HG02623 (cell line): ENCODE measurements around the gene BCL10.
"Not testable (repeated sequence)": the region's sequence is repeated elsewhere in the genome, so short reads cannot be mapped to it uniquely, and the experiment has no call there.

Experiments
- ATAC-seq: cut with Tn5 transposase; IDR thresholded peaks from one replicate; pipeline ENCODE4 v1.9.1; 2021; ENCODE audit warnings: moderate library complexity; ENCODE audit not compliant: unreplicated experiment

BCL10 gene

DNA sequence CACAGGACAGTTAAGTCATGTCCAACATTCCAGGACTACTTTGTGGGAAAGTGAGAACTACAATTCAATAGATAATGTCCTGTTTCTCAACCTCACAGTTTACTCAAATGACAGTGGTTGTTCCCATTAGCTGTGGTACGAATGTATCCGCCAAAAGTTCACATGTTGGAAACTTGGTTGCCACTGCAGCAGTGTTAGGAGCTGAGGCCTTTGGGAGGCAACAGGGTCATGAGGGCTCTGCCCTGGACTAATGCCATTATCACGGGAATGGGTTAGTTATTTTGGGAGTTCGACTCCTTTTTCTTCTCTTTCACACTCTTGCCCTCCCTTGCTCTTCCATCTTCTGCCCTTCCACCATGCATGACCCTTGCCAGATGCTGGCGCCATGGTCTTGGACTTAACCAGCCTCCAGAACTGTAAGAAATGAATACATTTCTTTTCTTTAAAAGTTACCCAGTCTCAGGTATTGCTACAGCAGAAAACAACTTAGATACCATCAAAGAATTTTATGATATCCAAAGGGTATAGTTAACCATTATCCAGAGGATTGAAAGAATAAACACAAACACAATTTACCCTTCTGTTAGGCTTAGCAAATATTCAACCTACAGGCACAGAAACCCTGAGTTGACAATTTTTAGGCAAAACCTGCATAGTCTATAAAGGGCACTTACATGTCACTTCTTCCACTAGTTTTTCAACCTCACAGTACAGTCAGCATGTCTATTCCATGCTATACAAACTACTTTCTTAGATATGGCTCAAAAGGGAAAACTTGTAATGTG is 7.4 kb downstream of the BCL10 start:
- no peak for ATAC-seq

DNA sequence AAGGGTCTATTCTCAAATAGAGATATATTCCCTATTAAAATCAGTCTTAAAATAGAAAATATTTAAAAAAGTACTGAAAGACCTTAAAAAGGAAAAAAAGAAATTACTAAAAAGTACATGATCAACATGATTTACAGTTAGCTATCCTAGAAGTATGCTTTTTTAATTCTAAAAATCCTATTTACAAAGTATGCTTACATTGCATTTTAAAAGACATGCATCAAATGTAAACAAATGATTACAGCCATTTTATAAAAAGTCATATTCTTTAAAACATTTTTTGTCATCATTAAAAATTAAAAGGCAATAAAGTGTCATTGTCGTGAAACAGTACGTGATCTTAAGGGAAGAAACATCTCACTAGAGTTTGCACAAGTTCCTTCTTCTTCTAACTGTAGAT is 9.1 kb downstream of the BCL10 start:
- ATAC-seq: no peak

DNA sequence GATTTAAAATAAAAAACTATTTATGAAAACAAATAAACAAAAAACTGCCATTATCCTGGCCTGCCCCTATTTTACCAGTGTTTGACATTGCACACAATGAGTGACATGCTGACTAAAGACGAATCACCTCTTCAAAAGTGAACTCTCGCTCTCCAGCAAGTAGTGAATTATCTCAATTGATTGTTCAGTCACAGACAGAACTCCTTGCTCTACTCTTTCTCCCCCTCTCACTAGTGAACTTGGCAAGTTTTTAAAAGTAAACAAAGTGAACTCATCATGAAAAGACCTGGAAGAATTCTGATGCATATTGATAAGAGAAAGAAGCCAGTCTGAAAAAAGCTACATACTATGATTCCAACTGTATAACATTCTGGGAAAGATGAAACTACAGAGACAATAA is 12.3 kb downstream of the BCL10 start:
- ATAC-seq: no peak

DNA sequence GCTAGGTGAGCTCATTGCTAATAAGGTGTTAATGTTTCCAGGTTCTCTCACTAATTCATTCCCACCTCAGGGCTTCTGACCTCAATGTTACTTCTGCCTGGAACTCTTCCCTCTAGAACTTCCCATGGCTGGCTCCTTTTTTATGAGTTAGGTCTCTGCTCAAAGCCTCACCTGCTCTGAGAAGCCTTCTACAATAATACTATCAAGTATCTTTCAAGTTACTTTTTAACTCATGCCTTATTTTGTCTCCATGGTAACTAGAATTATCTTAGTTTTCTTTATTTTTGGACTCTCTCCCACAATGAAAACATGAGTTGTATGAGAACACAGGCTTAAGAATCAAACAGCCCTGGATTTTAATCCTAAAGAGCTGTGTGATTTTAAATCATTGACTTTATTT is 13.4 kb downstream of the BCL10 start:
- no peak for ATAC-seq

DNA sequence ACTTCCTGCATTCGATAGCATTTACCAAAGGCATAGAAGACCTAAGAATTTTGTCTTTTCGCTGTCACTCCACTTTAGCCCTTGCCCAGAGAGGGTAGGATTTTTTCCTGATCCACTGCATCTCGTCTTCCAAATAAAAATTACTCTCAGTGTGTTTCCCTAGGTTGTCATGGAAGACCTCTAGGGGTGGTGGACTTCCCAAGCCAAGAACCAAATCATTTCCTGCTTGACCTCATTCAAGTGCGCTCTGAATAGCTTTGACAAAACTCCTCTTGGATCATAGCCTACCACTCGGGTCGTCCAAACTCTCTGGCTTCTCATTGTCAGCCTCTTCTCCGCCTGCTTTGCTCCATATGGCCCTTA is 16.5 kb downstream of the BCL10 start:
- no peak for ATAC-seq

DNA sequence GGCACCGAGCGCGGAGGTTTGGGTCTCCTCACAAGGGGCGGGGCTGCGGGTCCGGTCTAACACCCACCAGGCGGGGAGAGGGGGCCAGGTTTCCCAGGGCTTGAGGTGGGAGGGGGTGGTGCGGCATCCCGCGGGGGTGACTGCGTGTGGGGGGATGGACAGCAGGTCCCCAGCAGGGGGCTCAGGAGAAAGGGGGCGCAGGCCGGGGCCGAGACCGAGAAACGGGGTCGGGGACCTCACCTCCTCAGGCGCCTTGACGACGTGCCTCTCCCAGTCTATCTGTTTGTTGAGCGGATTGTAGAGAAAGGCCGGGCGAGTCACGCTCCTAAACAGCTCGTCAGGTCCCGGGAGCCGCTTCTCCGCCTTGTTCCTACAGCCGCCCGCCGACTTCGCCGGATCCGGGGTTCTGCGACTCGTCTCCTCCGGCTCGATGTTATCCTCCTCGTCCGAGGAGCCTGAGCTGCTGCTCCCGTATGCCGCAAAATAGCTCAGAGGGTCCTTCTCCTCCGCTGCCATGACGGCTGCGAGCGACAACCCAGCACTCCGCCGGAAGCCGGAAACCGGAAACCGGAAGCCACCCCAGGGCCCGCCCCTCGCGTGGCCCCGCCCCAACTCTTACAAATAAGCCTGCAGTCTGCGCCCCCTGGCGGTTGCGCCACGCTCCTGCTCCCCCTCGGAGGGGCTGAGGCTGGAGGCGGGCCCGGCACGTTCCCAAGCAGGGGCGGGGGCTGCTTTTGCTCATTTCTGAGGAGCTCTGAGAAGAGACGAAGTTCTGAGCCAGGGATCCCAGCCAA is 17.1 kb downstream of the BCL10 start, which contains the start of gene C1orf52:
TSS of gene C1orf52 (minus strand) at position 545 of the 794 bp plus-strand sequence. CDS start at position 516, 29 bp downstream.
- ATAC-seq: peak; percentile 97

DNA sequence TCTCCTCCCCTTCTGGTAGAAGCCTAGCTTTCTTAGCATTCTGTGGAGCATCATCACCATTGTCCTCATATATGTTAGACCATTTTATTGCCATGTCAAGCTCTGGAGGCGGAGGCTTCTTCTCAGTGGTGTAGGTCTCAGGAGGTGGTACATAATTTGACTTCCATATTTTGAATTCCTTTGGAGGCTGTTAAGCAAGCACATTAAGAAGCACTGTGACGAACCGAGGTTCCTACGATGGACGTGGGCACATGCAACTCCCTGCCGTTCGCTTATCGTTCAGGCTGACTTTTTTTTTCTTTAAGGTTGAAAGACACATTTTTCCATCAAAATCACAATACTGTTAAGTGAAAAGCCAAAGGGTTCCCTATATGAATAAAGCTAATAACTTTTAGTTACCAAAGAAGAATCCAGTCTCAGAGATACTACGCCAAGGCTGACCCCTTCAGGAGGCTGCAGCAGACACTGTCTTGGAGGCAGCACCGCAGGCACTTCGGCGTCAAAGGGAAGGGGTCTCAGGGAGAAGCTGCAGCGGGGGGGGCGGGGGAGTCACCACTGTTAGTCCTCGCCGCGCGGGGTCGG is 17.8 kb downstream of the BCL10 start:
- ATAC-seq: no peak

DNA sequence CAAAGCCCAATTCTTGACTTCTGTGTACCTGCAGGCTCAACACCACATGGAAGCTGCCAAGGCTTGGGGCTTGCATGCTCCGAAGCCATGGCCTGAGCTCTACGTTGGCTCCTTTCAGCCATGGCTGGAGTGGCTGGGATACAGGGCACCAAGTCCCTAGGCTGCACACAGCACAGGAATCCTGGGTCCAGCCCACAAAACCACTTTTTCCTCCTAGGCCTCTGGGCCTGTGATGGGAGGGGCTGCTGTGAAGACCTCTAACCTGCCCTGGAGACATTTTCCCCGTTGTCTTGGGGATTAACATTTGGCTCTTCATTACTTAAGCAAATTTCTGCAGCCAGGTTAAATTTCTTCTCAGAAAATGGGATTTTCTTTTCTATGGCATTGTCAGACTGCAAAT is 27.4 kb downstream of the BCL10 start:
- not testable (repeated sequence) for ATAC-seq

DNA sequence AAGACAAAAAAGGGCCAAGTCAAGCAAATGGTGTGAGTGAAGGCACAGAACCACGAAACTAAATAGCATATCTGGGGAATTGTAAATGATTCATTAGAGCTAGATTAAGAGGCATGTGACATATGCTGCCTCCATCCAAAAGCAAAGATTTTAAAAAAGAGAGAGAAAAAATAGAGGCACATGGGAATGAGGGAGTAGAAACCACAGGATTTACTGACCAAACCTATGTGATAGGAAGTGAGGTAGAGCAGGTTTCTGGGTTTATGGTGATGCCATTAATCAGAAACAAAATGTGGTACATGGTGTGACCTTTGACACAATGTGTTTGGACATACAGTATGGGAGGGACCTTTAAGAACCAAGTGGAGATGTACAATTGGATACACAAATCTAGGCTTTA is 30.5 kb downstream of the BCL10 start:
- no peak for ATAC-seq

DNA sequence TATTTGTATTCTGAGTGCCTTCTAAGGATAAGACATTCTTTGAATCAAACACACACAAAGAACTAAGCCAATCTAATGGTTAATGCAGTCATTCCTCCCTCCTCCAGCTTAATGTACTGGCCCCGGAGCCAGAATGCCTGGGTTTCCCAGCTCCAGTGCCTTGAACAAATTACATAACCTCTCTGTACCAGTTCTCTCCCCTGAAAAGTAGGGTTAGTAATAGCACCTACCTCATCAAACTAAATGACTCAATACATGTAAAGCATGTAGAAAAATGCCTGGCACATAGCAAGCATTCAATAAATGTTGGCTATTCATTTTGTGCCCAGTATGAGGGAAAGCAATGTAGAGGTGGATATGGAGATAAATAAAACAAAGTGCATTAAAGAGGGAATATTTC is 31.0 kb downstream of the BCL10 start:
- ATAC-seq: no peak

DNA sequence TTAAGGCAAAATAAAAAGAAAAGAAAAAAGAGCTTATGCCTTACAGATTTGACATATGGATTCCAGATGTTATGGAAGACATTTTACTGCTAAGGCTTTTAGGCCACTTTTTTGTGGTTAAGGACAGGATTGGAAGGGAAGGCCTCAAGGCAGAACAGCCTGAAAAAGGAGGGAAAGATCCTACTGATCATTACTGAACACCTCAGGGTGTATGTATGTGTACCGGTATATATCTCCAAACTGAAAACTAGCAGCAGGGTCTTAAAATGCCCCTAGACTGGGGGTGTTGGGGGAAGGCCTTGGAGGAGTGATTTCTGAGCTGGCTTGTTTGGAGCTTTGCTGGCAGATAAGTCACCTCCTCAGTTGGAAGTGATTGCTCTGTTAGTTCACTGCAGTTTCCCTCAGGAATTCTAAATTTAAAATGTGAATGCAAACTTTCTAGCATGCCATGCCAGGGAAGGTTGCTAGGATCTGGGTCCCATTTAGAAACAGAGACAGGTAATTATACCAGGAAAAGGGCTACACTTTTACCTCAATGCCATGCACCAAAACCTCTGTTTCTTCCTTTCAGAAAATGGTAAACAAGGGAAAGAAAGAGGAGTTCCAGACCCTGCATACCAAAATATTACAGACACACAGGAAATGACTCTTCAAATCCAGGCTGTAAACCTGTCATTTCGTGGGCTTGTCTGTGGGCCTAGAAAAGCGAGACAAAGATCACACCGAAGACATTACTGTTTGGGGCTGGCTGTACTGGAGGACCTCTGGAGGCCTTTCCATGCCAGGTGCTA is 32.0 kb downstream of the BCL10 start:
- ATAC-seq: no peak

DNA sequence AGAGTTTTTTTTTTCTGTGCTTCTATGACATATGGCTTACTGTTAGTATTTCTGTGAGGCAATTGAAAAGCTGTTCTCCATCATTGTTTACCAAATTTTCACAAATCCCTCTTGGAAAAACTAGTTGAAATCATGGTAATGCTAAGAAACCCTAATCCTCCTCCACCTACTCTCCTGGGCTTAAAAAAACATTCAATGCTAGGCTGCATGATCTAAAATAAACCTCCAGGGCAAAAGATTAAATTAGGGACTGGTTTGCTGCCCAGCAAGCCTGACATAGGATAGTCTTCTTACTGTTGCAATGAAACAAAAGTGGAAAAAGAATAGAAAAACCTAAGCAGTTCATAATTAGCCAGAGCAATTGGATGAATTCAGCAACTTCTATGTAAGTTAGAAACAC is 33.1 kb downstream of the BCL10 start:
- no peak for ATAC-seq

DNA sequence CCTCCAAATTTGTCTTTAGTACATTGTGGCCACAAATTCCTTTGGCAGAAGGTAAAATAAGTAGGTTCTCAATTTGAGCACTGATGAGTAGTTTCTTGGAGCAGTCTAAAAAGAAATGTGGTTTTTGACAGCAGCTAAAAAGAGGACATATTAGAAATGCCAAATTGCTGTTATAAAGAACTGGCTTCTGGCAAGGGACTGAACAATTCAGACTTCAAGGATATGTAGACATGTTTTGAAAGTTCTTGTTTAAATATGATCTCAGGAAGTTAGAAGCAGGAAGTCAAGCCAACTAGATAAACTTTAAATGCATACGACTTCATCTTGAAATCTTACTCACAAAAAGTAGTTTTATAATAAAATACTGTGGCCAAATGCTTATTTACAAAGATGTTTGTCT is 35.8 kb downstream of the BCL10 start:
- no peak for ATAC-seq

DNA sequence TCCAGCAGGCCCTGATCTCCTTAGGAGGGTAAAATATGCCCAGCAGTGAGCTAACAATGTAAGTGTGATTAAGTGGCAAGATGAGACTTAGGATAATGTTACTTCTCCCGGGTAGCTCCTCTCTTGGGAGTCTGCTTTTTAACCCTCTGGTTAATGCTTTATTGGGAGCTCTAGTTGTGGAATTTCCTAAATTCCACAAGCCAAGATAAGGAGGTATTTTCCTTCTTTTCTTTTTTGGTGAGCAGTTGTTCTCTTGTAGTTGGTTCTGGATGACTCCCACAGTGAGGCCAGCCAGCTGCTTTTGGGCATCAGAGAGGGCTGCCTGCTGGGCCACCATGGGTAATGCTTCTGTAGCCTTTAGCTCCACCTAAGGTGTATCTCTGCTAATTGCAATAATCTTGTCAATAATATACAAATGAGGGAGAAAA is 36.2 kb downstream of the BCL10 start:
- no peak for ATAC-seq

DNA sequence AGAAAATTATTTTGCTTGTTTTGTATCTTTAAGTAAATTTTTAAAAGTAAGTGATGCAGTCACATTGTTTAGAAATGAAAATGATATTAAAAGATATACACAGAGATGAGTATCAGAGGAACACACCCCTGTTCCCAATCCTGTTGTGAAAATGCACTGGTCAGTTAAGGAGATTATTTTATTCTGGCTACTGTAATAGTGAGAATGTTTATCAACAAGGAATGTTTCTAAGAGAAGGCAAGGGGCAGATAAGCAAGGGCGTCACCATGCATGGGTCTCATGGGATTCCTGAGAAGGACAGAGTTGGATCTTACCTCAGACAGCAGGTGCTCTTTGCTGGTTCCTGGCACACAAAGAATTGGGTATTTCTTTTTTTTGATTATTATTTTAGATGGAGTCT is 38.8 kb downstream of the BCL10 start:
- no peak for ATAC-seq

DNA sequence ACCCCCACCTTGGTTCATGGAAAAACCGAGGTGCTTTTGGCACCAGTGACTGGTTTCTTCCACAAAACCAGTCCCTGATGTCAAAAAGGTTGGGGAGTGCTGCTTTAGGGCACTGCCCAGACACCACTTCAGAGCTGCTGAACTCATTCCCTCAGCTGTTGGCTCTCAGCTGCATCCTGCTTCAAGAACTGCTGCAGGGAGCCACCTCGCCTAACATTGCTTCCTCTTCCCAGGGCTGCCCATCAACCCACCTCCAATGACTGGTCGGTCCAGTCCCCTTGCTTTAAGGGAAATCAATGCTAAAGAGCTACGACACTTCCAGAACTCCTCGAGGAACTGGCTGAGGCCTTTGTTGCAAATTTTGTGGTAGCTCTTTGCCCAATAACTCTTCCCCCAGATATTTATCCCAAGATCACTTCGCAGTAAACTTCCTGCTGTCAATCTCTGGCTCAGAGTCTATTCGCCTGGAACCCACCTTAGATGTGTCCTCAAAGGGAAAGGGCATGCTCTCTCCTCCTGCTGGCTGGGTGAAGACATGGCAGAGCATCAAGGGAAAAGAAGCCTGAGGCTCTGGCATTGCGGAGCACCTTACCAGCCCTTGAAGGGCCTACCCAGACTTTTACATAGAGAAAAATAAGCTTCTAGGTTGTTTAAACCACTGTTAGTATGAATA is 46.0 kb downstream of the BCL10 start:
- ATAC-seq: no peak

DNA sequence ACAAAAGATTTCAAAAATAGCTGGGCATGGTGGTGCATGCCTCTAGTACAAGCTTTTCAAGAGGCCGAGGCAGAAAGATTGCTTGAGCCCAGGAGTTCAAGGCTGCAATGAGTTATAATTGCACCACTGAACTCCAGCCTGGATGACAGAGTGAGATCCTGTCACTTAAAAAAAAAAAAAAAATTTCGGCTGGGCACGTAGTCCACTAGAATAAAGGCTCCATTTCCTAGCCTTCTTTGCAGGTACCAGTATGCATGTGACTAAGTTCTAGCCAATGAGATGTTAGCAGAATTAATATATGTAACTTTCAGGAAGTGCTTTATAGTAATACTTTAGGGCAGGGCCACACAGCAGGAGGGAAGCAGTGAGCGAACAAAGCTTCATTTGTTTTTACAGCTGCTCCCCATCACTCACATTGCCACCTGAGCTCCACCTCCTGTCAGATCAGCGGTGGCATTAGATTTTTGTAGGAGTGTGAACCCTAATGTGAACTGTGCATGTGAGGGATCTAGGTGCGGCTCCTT is 46.8 kb downstream of the BCL10 start:
- no peak for ATAC-seq

DNA sequence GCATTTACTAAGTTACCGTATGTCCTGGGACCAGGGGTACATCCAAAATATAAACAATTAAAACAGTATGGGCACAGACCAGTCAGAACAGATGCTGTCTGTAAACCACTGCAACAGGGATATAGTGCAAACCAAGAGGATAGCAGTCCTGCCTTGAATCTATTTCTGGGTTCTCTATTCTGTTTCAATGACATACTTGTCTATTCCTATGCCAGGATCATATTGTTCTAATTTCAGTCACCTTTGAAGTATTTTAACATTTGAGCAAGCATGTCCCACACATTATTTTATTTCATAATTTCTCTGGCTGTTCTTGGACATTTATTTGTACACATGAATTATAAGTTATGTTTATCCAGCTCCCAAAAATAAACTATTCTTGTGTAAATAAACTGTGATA is 47.5 kb downstream of the BCL10 start:
- no peak for ATAC-seq

DNA sequence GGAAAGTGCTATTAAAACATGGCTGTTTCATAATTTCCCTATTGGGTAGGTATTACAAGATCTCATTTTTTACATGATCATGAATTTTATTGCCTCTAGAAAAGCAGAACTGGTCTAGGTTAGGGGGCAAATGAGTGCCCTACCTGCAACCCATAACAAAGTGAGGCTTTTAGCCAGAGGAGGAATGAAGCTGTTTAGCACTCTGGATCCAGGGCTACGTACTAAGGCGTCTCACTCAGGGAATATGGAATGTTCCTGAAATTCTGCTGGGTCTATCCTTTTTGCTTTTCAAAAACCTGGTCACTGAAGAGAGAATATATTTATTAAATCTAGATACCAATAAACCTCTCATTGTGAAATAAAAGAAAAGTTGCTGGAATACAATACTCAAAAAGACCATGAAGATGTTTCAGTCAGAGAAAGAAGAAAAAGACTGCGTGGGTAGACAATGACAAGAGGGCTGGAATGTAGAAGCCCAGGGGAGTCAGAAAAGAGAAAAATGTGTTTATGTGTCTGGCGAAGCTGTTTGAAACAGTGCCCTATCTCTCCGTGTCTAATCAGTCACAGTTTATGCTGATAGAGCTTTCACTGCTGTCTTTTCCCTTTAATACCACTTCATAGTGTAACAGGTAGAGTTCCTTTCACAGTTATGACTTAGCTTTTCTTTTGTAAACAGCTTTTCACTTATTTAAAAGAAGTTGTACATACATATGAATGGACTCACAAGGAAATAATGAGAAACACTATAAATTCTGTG is 50.6 kb downstream of the BCL10 start:
- no peak for ATAC-seq
